Adipose tissue (tissue), 3 donors: ENCODE data around the gene MYO15B. TPM values are rescaled to one million over a fixed set of nuclear protein-coding genes. Genes with fewer than 3 reads are reported as not detected.
"Not testable (repeated sequence)": the region's sequence is repeated elsewhere in the genome, so short reads cannot be mapped to it uniquely, and the experiment has no call there.

ENCODE experiments used
- H3K27ac ChIP-seq: one replicate; pipeline ENCODE4 v1.5.1; 2013; ENCODE audit warnings: low read depth, low read length
- WGBS, 3 donors: extraction: QIAGEN DNeasy Blood & Tissue Kit; methylation state at CpG; one replicate each; pipeline ENCODE4 v1.1.7; 2013; 5-methylcytosine and 5-hydroxymethylcytosine counted together
- polyA plus RNA-seq, 3 donors: library from polyadenylated mRNA; stranded (reverse); fragments of 200-250 nt; gene quantifications; one replicate each; pipeline ENCODE4 v1.2.3, GENCODE V29; 2013
- donor health status: healthy with polysubstance abuse.
- donor health status: Bipolar disorder and iron deficiency.
- donor health status: healthy.

The MYO15B gene
- polyA plus RNA-seq, 3 donors, result 33.4 to 309 (median 70.4) TPM

DNA sequence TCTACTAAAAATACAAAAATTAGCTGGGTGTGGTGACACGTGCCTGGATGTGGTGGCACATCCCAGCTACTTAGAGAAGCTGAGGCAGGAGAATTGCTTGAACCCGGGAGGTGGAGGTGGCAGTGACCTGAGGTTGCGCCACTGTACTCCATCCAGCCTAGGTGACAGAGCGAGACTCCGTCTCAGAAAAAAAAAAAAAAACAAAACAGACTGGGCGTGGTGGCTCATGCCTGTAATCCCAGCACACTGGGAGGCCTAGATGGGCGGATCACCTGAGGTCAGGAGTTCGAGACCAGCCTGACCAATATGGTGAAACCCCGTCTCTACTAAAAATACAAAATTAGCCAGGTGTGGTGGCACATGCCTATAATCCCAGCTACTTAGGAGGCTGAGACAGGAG lies 5.8 kb downstream of the MYO15B start:
- not testable (repeated sequence) for H3K27ac ChIP-seq
- 90 to 96% (median 90%) methylated on average over 9 of the region's 9 CpGs for WGBS, 3 donors

DNA sequence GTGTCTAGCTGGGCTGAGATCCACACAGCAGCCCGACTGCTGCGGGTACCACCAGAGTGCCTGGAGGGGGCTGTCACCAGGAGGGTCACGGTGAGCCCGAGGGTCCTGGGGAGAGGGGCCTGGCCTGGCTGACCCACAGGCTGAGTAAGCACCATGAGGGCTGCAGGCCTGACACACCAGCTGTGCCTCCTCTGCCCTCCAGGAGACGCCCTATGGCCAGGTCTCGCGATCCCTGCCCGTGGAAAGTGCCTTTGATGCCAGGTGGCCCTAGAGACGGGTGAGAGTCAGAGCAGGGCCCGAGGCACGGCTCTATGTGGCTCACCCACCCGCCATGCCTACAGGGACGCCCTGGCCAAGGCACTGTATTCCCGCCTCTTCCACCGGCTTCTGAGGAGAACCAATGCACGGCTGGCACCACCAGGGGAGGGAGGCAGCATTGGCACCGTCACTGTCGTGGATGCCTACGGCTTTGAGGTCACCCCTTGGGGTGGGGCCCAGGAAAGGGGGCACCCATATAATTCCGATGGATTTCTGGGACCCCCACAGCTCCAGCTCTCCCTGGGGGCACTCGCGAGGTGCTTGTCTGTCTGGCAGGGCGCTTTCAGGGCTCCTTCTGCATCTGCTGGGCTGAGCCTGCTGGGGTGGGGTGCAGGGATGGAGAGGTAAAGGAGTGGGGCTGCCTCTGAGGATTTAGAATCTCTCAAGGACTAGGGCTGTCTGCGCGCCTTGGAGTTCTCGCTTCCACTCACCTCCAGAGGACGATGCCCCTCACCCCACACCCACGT lies 7.1 kb downstream of the MYO15B start:
- WGBS, 3 donors, result 76 to 85% (median 83%) methylated on average over 28 of the region's 28 CpGs

DNA sequence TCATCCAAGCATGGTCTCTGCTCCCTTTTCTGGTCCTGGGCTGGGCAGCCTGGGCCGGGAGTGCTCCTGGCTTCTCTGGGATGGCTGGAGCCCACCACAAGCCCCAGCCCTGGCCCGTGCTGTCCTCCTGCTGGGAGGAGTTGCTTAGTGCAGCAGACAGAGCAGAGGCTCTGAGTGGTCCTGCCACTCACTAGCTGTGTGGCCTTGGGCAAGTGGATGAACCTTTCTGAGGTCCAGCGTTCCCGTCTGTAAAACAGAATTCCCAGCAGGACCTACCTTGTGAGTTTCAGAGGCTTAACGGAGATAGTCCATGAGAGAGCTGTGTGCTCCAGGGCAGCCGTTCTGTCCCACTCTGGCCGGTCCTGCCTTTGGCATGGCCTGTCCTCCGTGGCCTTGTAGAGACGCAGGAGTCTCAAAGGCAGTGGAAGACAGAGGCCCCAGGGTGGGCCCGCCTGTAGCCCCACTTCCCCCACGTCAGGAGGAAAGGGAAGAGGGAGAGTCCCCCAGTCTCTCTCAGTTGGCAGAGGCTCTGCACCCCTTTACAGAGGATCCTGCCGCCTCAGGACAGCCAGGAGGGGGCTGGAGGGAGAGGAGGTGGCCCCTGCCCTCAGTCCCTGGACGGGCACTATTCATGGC lies 7.8 kb downstream of the MYO15B start:
- WGBS, 3 donors, result 76 to 81% (median 80%) methylated on average over 13 of the region's 13 CpGs

More for the DNA sequence above, 7.1 kb downstream of the MYO15B start:
- H3K27ac ChIP-seq, result no peak overlapping the region

DNA sequence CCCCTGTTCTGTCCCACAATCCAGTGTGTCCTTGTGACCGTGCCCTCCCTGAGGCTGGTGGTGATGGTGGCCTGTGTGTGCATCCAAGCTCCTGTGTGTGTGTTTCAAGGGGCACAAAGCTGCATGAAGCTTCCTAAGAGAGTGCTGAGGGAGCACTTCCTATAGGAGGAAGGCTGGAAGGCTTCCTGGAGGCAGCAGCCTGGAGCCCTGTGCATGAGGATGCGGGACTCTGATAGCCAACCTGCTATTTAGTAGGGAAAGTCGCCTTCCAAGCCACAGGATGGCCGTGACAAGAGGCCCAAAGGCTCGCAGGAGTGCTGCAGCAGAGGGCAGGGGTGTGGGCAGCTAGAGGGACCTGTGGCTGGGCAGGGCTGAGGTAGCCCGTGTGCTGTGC lies 8.3 kb downstream of the MYO15B start:
- WGBS, 3 donors, result 82 to 87% (median 85%) methylated on average over 6 of the region's 6 CpGs
- no peak overlapping the region for H3K27ac ChIP-seq

More for the DNA sequence above, 7.8 kb downstream of the MYO15B start:
- H3K27ac ChIP-seq, result no peak overlapping the region

DNA sequence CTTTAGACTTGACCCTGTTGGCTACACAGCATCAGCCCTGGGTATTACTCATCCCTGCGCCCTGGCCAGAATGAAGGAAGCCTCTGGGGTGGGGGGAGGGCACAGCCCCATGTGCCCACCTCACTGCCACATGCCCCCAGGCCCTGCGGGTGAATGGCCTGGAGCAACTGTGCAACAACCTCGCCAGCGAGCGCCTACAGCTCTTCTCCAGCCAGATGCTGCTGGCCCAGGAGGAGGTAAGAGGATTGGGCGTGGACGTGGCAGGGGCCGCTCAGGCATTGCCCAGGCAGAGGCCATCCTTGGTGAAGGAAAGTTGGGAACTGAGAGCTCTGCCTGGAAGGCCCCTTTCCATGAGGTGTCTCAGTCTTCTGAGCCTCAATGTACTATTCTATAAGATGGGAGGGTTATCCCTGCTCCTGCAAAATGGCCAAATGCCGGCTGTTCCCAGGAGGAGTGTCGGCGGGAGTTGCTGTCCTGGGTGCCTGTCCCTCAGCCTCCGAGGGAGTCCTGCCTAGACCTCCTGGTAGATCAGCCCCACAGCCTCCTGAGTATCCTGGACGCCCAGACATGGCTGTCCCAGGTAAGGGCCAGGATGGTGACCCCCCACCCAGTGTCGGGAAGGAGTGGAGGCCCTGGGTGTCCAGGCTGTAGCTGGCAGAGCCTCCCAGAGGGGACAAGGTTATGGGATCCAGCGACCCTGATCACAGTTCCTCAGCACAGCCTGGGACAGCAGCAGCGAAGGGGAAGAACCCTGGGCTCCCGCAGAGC lies 8.9 kb downstream of the MYO15B start:
- 88 to 93% (median 91%) methylated on average over 17 of the region's 17 CpGs for WGBS, 3 donors
- no peak overlapping the region for H3K27ac ChIP-seq

DNA sequence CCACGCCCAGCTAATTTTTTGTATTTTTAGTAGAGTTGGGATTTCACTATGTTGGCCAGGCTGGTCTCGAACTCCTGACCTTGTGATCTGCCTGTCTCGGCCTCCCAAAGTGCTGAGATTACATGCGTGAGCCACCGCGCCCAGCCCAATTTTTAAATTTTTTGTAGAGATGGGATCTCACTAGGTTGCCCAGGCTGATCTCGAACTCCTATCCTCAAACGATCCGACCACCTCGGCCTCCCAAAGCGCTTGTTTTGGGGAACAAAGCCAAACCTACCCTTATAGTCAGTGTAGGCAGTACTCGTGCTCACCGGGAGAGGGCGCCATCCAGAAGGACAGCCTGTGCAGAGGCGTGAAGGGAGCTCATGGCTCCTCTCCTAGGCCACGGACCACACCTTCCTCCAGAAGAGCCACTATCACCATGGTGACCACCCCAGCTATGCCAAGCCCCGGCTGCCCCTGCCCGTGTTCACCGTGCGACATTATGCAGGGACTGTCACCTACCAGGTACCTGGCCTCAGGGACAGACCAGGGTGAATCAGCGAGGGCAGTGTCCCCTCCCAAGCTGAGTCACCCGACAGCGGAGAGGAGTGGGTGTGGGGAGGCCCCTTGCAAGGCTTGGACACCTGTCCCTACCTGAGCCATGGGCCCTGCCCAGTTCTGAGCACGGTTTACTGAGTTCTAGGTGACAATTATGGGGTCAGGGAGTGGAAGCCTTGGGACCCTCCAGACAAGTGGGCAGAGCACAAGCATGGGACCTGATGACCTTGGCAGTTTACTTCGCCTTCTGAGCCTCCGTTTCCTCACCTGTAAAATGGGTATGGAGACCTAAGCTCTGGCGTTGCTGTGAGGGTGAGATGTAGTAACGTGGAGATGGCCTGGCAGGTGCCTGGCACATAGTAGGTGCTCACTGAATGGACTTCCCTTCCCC lies 13.7 kb downstream of the MYO15B start:
- no peak overlapping the region for H3K27ac ChIP-seq
- WGBS, 3 donors, result 62 to 74% (median 70%) methylated on average over 28 of the region's 28 CpGs

DNA sequence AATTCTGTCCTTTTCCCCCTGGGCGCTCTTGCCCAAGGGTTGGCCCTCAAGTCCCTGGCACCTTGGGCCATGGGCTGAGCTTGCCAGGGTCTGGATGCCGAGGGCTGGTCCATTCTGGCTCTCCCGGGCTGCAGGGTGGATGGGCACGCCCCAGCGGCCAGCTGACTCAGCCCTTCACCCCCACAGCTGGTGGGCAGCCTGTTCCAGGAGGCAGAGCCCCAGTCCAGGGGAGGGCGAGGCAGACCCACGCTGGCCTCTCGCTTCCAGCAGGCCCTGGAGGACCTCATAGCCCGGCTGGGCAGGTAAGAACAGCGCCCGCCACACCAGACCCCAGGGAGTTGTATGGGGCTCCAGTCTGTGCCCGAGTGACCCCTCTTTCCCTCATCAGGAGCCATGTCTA lies 15.0 kb downstream of the MYO15B start:
- 92 to 97% (median 96%) methylated on average over 10 to 12 of the region's 12 CpGs for WGBS, 3 donors
- H3K27ac ChIP-seq, result no peak overlapping the region

DNA sequence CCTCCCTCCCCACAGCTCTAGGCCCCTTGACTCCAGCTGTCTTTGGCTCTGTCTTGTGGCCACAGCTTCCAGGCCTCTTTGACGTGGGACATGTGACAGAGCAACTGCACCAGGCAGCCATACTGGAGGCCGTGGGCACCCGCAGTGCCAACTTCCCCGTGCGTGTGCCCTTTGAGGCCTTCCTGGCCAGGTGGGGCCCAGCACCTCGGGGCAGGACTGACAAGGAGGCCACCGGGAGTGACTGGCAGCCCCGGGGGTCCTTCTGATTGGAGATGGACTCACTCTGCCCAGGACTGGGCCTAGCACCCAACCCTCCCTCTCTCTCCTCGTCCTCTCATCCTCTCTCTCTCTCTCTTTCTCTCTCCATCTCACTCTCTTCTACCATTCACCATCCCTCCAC lies 15.5 kb downstream of the MYO15B start:
- no peak overlapping the region for H3K27ac ChIP-seq
- 75 to 85% (median 80%) methylated on average over 8 to 9 of the region's 9 CpGs for WGBS, 3 donors

DNA sequence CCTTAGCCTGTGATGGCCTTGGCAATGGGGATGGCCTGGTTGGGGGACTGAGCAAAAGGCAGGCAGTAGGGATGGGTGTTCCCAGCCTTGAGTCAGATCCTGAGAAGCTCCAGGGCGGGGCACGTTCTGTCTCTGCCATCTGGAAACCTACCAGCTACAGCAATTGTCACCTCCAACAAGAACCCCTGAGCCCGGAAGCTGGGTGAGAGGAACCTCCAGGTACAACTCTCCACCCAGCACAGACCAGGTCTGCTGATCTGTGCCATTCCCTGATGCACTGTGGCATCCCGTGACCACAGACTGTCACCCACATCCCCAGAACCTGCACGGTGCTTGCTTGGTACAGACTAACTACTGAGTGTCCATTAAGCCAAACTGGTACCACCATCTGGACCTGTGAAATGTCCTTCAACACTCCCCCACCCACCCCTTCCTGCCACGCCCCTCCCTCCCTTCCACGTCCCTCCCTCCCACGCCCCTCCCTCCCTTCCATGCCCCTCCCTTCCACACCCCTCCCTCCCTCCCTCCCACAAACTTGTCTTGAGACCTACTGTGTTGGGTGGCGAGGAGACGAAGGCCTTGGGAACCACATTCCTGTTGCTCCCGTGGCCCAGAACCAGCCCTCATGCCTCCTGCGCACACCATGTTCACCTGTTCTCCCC lies 16.6 kb downstream of the MYO15B start:
- H3K27ac ChIP-seq, result no peak overlapping the region
- 69 to 82% (median 78%) methylated on average over 10 to 12 of the region's 12 CpGs for WGBS, 3 donors

DNA sequence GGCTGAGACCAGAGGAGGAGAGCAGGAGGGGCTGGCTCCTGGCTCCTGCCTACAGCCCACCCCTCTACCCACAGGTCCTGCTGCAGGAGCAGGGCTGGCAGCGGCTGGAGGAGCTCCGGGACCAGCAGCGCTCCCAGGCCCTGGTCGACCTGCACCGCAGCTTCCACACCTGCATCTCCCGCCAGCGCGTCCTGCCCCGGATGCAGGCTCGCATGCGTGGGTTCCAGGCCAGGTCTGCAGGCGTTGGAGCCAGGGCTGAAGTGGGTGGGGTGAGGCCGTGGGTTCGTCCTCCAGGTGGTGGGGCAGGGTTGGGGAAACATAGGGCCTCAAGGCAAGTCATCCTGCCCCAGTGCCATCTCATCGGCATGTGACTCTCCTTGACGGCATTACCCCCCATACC lies 18.2 kb downstream of the MYO15B start:
- H3K27ac ChIP-seq, result no peak overlapping the region
- WGBS, 3 donors, result 85 to 86% (median 85%) methylated on average over 16 of the region's 16 CpGs

DNA sequence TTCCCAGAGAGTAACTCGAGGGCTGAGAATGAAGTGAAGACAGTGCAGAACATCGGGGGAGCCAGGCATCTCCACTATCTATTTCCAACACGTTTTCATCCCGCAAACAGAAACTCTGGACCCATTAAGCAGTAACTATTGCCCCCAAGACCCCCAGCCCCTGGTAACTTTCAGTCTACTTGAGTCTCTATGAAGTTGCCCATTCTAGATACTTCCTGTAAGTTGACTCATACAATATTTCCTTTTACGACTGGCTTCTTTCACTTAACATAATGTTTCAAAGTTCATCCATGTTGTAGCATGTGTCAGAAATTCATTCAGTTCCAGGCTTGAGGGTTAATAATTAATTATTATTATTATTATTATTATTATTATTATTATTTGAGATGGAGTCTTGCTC lies 19.5 kb downstream of the MYO15B start:
- no peak overlapping the region for H3K27ac ChIP-seq
- 83 to 88% (median 83%) methylated on average over 5 of the region's 5 CpGs for WGBS, 3 donors

DNA sequence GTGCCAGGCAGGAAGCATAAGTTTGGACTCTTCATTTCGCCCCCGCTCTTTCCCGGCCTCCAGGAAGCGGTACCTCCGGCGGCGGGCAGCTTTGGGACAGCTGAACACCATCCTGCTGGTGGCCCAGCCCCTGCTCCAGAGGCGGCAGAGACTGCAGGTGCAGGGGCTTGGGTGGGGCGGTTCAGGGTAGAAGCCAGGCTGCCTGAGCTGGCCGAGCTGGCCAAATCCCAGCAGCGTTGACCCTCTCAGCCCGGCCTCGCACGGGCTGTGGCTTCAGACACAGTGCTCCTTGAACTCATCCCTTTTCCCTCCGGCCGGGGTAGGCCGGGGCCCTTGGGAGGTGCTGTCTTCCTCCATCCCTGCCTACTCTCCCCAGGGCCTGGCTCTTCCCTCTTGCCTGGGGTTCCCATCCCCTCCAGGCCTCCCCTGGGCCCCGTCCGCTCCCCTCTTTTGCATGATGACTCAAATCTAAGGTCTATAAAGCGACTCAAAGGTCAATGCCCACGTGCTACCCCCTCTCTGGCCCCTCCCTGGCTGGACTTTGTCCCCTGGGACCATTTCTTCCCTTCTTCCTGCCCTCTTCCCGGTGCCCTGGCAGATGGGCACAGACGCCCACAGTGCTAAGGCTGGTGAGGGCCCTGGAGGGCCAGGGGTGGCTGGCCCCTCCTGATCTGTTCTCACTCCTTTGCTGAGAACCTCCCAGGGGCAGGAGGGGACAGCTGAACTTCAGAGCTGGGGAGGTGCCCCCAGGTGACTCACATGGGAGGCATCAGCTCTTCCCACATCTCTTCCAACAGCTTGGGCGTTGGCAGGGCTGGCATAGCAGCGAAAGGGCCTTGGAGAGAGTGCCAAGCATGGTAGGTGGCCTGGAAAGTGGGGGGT lies 22.7 kb downstream of the MYO15B start:
- no peak overlapping the region for H3K27ac ChIP-seq
- 84 to 88% (median 88%) methylated on average over 22 to 25 of the region's 25 CpGs for WGBS, 3 donors

DNA sequence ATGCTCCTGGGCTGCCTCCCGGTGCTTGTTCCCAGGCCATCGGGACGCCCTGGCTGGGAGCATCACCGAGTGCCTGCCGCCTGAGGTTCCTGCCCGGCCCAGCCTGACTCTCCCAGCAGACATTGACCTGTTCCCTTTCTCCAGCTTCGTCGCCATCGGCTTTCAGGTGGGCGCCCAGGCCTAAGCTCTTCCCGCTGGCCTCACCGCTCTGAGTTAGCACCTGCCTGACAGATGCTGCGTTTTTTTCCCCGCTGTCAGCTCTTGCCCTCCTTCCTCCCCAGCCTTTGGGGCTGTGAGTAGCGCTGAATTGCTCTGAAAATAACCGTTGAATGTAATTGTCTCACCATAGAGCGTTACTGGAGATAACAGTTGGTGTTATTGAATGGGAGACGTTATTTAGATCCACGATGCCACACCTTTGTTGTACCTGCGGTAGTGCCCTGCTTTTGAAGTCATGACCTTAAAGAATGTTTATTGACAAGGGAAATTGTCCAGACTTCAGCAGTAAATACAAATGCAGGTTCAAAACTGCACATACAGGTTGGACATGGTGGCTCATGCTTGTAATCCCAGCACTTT lies 24.3 kb downstream of the MYO15B start:
- no peak overlapping the region for H3K27ac ChIP-seq
- WGBS, 3 donors, result 86 to 94% (median 90%) methylated on average over 20 of the region's 20 CpGs

DNA sequence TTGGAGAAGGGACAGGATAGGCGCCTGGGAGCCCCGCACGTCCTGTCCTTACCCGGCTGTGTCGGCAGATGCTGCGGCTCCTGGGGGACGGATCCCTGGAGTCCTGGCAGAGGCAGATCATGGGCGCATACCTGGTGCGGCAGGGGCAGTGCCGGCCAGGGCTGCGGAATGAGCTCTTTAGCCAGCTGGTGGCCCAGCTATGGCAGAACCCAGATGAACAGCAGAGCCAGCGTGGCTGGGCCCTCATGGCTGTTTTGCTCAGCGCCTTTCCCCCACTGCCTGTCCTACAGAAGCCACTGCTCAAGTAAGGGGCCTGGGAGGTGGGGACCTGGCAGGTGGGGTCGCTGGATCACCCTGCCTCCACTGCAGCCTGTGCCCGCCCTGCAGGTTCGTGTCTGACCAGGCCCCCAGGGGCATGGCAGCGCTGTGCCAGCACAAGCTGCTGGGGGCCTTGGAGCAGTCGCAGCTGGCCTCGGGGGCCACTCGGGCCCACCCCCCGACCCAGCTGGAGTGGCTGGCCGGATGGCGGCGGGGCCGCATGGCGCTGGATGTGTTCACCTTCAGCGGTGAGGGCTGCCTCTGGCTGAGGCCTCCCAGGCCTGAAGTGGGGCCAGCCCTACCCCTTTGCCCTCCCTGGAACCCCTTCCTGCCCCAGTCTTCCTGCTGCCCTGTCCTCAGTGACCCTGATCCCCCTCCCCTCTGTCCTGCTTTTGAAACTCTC lies 25.5 kb downstream of the MYO15B start:
- H3K27ac ChIP-seq, result no peak overlapping the region
- WGBS, 3 donors, result 88 to 92% (median 89%) methylated on average over 21 to 27 of the region's 27 CpGs

DNA sequence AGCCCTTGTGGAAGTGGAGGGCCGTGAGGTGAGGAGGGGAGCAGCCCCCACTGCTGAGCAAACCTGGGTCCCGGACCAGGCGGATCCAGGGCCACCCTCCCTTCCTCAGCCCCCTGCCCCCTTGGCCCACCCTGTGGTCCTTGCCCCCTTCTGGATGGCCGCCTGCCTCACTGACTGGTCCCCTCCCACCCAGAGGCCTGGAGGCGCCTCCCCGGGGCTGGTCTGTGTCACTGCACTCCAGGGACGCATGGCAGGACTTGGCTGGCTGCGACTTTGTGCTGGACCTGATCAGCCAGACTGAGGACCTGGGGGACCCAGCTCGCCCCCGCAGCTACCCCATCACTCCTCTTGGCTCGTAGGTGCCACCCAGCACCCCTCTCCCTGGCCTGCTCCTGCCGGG lies 26.4 kb downstream of the MYO15B start:
- no peak overlapping the region for H3K27ac ChIP-seq
- WGBS, 3 donors, result 90 to 95% (median 90%) methylated on average over 10 to 12 of the region's 12 CpGs
